Glomerular visceral epithelial cell (primary cell): ENCODE results near the gene RPS14.

Experiments
- DNase-seq: peaks from one replicate; pipeline ENCODE4 v3.0.0-alpha.2; 2016; ENCODE audit errors: extremely low spot score

RPS14 gene

GRCh38 chr5:150413176-150413901 lies 36.2 kb downstream of the RPS14 start:
- DNase-seq: no peak

GRCh38 chr5:150412319-150413175 lies 37.0 kb downstream of the RPS14 start, which contains the start of gene CD74:
Gene CD74, minus strand, starts transcription at chr5:150412910. Its CDS starts 161 bp downstream, at chr5:150412749.
- DNase-seq: peak; percentile 96

GRCh38 chr5:150411245-150411979 lies 38.1 kb downstream of the RPS14 start:
- DNase-seq: peak; percentile 53

- peak; percentile 73 for DNase-seq
Observed at GRCh38 chr5:150410524-150411244, 38.9 kb downstream of the RPS14 start.

GRCh38 chr5:150409638-150410523 lies 39.7 kb downstream of the RPS14 start:
- peak; percentile 85 for DNase-seq

- no peak for DNase-seq
Observed at GRCh38 chr5:150408231-150408943, 41.2 kb downstream of the RPS14 start.

- DNase-seq: no peak
Observed at GRCh38 chr5:150407096-150407720, 42.3 kb downstream of the RPS14 start.

GRCh38 chr5:150406723-150407095 lies 42.8 kb downstream of the RPS14 start:
- no peak for DNase-seq

GRCh38 chr5:150406103-150406722 lies 43.3 kb downstream of the RPS14 start:
- no peak for DNase-seq

- DNase-seq: no peak
Observed at GRCh38 chr5:150404941-150405816, 44.4 kb downstream of the RPS14 start.

GRCh38 chr5:150404535-150404934 lies 45.0 kb downstream of the RPS14 start:
- no peak for DNase-seq

- DNase-seq: no peak
Observed at GRCh38 chr5:150404121-150404520, 45.4 kb downstream of the RPS14 start.

- DNase-seq: no peak
Observed at GRCh38 chr5:150402901-150403342, 46.6 kb downstream of the RPS14 start.

- DNase-seq: no peak
Observed at GRCh38 chr5:150402229-150402773, 47.2 kb downstream of the RPS14 start.

GRCh38 chr5:150401376-150402228 lies 47.9 kb downstream of the RPS14 start:
- no peak for DNase-seq

GRCh38 chr5:150401076-150401375 lies 48.5 kb downstream of the RPS14 start:
- no peak for DNase-seq
